ENCODE data around the gene ADAMTSL2. TPM values are rescaled to one million over a fixed set of nuclear protein-coding genes. Genes with fewer than 3 reads are reported as not detected.

ADAMTSL2 gene
- total RNA-seq, 3 donors from 2014 or later (not counting 1 experiment from before 2014, with no cell fraction given), result not detected

DNA sequence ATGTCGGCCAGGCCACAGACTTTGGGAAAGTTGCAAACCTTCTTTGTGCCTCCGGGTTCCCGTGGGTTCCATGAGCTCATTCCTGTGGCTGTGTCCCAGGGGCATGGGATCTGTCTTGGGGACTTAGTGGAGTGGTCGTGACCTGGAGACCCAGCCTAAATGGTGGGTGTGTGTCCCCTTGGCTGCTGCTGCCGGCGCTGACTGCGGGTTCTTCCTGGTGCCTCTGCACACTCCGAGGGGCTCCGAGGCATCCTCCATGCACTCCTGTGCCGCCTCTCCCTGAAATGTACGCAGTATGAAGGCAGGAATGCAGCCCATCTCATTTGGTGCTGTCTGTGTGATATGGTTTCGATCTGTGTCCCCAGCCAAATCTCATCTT is 34.6 kb upstream of the ADAMTSL2 start:
- intact Hi-C loops (cut with micrococcal nuclease), result no loop called here
- ATAC-seq, result no peak
- TF ChIP-seq, protein P1, sequence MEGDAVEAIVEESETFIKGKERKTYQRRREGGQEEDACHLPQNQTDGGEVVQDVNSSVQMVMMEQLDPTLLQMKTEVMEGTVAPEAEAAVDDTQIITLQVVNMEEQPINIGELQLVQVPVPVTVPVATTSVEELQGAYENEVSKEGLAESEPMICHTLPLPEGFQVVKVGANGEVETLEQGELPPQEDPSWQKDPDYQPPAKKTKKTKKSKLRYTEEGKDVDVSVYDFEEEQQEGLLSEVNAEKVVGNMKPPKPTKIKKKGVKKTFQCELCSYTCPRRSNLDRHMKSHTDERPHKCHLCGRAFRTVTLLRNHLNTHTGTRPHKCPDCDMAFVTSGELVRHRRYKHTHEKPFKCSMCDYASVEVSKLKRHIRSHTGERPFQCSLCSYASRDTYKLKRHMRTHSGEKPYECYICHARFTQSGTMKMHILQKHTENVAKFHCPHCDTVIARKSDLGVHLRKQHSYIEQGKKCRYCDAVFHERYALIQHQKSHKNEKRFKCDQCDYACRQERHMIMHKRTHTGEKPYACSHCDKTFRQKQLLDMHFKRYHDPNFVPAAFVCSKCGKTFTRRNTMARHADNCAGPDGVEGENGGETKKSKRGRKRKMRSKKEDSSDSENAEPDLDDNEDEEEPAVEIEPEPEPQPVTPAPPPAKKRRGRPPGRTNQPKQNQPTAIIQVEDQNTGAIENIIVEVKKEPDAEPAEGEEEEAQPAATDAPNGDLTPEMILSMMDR (IDR thresholded peaks at IDR 0.05), result no peak

DNA sequence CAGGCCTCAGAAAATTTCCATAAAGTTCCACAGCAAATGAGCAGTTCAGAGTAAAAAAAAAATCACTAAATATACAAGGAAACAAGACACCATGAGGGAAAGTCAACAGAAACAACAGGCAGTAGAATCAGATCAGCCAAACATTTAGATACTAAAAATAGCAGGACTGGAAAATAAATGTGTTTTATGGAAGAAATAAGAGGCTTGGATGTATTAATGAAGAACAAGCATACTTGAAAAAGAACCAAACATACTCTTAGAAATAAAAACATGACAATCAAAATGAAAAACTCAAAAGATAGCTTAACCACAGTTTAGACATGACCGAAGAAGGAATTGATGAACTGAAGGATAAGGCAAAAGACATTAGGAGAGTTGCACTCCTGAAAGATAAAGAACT is 32.4 kb upstream of the ADAMTSL2 start:
- Histone ChIP-seq H3K27ac (ENCODE audit: low read length) (no peak overlapping the region), H3K4me3 (ENCODE audit: low read length) (no peak overlapping the region), H3K27me3 (ENCODE audit: control insufficient read depth, insufficient read depth, low read length) (peaks cover 7% of the 10 kb centered on the region), H3K36me3 (ENCODE audit: control insufficient read depth, insufficient read depth, low read length) (no peaks in the 10 kb centered on the region), H3K4me1 (ENCODE audit: control insufficient read depth, insufficient read depth, low read length) (no peaks in the 10 kb centered on the region), H3K9me3 (ENCODE audit: control insufficient read depth, insufficient read depth, low read length) (peaks cover 10% of the 10 kb centered on the region)
- TF ChIP-seq, protein P1 (IDR thresholded peaks at IDR 0.05), result no peak
- Mint-ChIP-seq H3K4me3 (no peak overlapping the region), H3K27ac (no peak overlapping the region), H3K4me1 (no peaks in the 10 kb centered on the region), H3K9me3 (peaks cover 2 to 14% of the 10 kb centered on the region in 2 donors), H3K27me3 (ENCODE audit: low read depth in 2 of 2) (peaks cover 10 to 31% of the 10 kb centered on the region in 2 donors), H3K36me3 (peaks cover 19% of the 10 kb centered on the region)
- ATAC-seq, result no peak
- 100% methylated on average over 1 of the region's 1 CpG for WGBS (ENCODE audit: insufficient coverage)
- DNase-seq, result no peak
- intact Hi-C loops (cut with micrococcal nuclease), result no loop called here

More for the DNA sequence above, 34.6 kb upstream of the ADAMTSL2 start:
- Mint-ChIP-seq H3K27me3 (ENCODE audit: low read depth in 2 of 2) (peaks cover 10 to 31% of the 10 kb centered on the region in 2 donors), H3K4me3 (no peak overlapping the region), H3K36me3 (peaks cover 19% of the 10 kb centered on the region), H3K4me1 (no peaks in the 10 kb centered on the region), H3K27ac (no peak overlapping the region), H3K9me3 (peaks cover 2 to 14% of the 10 kb centered on the region in 2 donors)
- Histone ChIP-seq H3K27me3 (ENCODE audit: control insufficient read depth, insufficient read depth, low read length) (peaks cover 7% of the 10 kb centered on the region), H3K36me3 (ENCODE audit: control insufficient read depth, insufficient read depth, low read length) (no peaks in the 10 kb centered on the region), H3K4me3 (ENCODE audit: low read length) (no peak overlapping the region), H3K27ac (ENCODE audit: low read length) (no peak overlapping the region), H3K4me1 (ENCODE audit: control insufficient read depth, insufficient read depth, low read length) (no peaks in the 10 kb centered on the region), H3K9me3 (ENCODE audit: control insufficient read depth, insufficient read depth, low read length) (peaks cover 10% of the 10 kb centered on the region)
- WGBS (ENCODE audit: insufficient coverage), result 81% methylated on average over 12 of the region's 12 CpGs
- DNase-seq, result no peak

DNA sequence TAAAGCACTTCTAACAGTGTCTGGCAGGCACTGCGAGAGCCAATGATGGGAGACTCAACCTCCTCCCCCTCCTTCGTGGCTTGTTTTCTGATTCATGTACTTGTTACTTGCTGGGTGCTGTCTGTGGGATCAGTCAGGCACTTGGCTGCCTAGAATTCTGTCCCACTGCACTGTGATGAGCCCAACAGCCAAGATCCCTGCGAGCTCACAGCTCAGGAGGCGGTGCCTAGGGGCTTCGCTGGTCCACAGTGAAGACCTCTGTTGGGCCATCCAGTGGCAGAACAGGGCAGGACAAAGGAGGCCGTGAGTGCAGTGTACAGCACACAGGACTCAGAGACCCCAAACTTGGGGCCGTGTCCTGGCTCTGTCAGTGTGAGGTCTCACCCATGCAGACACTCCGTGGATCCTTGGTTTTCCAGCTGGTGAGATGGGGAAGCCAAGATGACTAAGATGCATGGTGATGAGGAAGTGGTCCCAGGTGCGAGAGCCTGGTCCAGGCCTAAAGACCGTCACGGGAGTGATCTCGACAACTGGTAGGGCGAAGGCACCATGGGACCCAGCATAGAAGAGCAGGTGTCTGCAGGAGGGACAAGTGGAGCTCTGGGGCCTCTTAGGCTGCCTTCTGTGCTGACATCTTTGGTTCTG is 29.2 kb upstream of the ADAMTSL2 start:
- Histone ChIP-seq H3K27ac (ENCODE audit: low read length) (no peak overlapping the region), H3K4me1 (ENCODE audit: control insufficient read depth, insufficient read depth, low read length) (peaks cover 20% of the 10 kb centered on the region), H3K36me3 (ENCODE audit: control insufficient read depth, insufficient read depth, low read length) (no peaks in the 10 kb centered on the region), H3K4me3 (ENCODE audit: low read length) (no peak overlapping the region), H3K27me3 (ENCODE audit: control insufficient read depth, insufficient read depth, low read length) (peaks cover 7% of the 10 kb centered on the region), H3K9me3 (ENCODE audit: control insufficient read depth, insufficient read depth, low read length) (peaks cover 10% of the 10 kb centered on the region)
- H3K4me1 Mint-ChIP-seq, result peaks cover 8 to 10% of the 10 kb centered on the region in 2 donors
- peaks cover 19% of the 10 kb centered on the region for H3K36me3 Mint-ChIP-seq
- peaks cover 10 to 31% of the 10 kb centered on the region in 2 donors for H3K27me3 Mint-ChIP-seq (ENCODE audit: low read depth in 2 of 2)
- H3K4me3 Mint-ChIP-seq, result no peak overlapping the region
- ATAC-seq (no peak), DNase-seq (no peak)
- WGBS (ENCODE audit: insufficient coverage), result 90% methylated on average over 13 of the region's 13 CpGs
- peaks cover 2 to 14% of the 10 kb centered on the region in 2 donors for H3K9me3 Mint-ChIP-seq
- intact Hi-C loops (cut with micrococcal nuclease), result no loop called here
- H3K27ac Mint-ChIP-seq, result no peak overlapping the region
- TF ChIP-seq, protein P1 (IDR thresholded peaks at IDR 0.05), result no peak

All from natural killer cell (primary cell).